Esophagus squamous epithelium (tissue), 4 donors: Measurements from ENCODE around the gene DPY30.
"Not testable (repeated sequence)": the region's sequence is repeated elsewhere in the genome, so short reads cannot be mapped to it uniquely, and the experiment has no call there.

ENCODE experiments used
- POLR2A ChIP-seq, 4 donors: fragments of 450-650 bp; IDR thresholded peaks; one replicate each; pipeline ENCODE4 v1.6.1; 2017; ENCODE audit warnings: antibody characterized with exemption in 4 of 4, mild to moderate bottlenecking in 4 of 4, moderate library complexity in 3 of 4
- TF ChIP-seq, protein P1 (sequence below), 6 experiments: fragments of 450-650 bp in 4 of 6; fragments of 200-600 bp in 2 of 6; sonication (generic) in 2 of 6; IDR thresholded peaks; one replicate each; pipeline ENCODE4 v1.5.1; 2016 to 2019; ENCODE audit warnings: antibody characterized with exemption in 6 of 6, mild to moderate bottlenecking in 4 of 6, moderate library complexity in 4 of 6

DNA sequence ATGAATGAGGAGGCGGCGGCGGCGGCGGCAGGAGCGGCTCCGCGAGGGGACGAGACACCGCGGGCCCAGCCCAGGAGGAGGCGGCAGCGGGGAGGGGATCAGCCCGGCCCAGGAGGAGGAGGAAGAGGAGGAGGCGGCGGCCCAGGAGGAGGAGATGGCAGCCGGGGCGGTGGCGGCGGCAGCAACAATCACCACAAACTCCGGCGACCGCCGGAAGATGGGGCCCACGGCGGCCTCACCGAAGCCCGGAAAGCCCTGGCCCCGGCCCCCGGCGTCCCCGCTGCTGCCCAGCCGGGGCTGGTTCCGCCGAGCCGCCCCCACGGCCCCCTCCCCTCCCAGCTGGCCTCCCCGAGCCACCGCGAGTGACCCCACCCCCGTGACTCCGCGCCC lies 29.3 kb downstream of the DPY30 start:
- TF ChIP-seq, protein P1, sequence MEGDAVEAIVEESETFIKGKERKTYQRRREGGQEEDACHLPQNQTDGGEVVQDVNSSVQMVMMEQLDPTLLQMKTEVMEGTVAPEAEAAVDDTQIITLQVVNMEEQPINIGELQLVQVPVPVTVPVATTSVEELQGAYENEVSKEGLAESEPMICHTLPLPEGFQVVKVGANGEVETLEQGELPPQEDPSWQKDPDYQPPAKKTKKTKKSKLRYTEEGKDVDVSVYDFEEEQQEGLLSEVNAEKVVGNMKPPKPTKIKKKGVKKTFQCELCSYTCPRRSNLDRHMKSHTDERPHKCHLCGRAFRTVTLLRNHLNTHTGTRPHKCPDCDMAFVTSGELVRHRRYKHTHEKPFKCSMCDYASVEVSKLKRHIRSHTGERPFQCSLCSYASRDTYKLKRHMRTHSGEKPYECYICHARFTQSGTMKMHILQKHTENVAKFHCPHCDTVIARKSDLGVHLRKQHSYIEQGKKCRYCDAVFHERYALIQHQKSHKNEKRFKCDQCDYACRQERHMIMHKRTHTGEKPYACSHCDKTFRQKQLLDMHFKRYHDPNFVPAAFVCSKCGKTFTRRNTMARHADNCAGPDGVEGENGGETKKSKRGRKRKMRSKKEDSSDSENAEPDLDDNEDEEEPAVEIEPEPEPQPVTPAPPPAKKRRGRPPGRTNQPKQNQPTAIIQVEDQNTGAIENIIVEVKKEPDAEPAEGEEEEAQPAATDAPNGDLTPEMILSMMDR (IDR thresholded peaks at IDR 0.05), result not testable (repeated sequence)
- not testable (repeated sequence) for TF ChIP-seq POLR2A (IDR thresholded peaks at IDR 0.05)
